Gastroesophageal sphincter (tissue), 4 donors: Measurements from ENCODE around the gene ANKS1B. TPM values are rescaled to one million over a fixed set of nuclear protein-coding genes. Genes with fewer than 3 reads are reported as not detected.

Experiments used
- ATAC-seq: fragments of 150-250 bp; one replicate; pipeline ENCODE4 v1.9.1; 2016; ENCODE audit warnings: mild to moderate bottlenecking, moderate library complexity
- H3K27ac ChIP-seq, 4 donors: fragments of 200-600 bp; sonication (generic) in 3 of 4; 1 replicate in 3 of 4; 2 replicates in 1 of 4; pipeline ENCODE4 v1.5.1; 2016 to 2019
- H3K27me3 ChIP-seq: fragments of 200-600 bp; sonication (generic); one replicate; pipeline ENCODE4 v1.5.1; 2019
- H3K36me3 ChIP-seq, 2 donors: fragments of 200-600 bp; sonication (generic); one replicate each; pipeline ENCODE4 v1.5.1; 2019; ENCODE audit warnings: control low read depth in 1 of 2
- H3K4me1 ChIP-seq, 3 donors: fragments of 200-600 bp; sonication (generic); 1 replicate in 2 of 3; 2 replicates in 1 of 3; pipeline ENCODE4 v1.5.1; 2016 to 2019; ENCODE audit warnings: control low read depth in 2 of 3
- H3K4me3 ChIP-seq, 2 donors: fragments of 200-600 bp; sonication (generic); one replicate each; pipeline ENCODE4 v1.5.1; 2019; ENCODE audit warnings: mild to moderate bottlenecking in 1 of 2, moderate library complexity in 1 of 2
- H3K9me3 ChIP-seq, 3 donors: fragments of 200-600 bp; sonication (generic); one replicate each; pipeline ENCODE4 v1.5.1; 2017 to 2019; ENCODE audit warnings: control low read depth in 2 of 3
- CTCF ChIP-seq, 4 experiments: fragments of 200-600 bp in 2 of 4; fragments of 450-650 bp in 2 of 4; sonication (generic) in 1 of 4; IDR thresholded peaks; one replicate each; pipeline ENCODE4 v1.5.1; 2017 to 2019; ENCODE audit warnings: antibody characterized with exemption in 4 of 4, mild to moderate bottlenecking in 2 of 4, moderate library complexity in 2 of 4
- EP300 ChIP-seq: sonication (generic); formaldehyde crosslinking; IDR thresholded peaks from one replicate; pipeline ENCODE4 v1.6.1; 2017; ENCODE audit warnings: antibody characterized with exemption, mild to moderate bottlenecking
- POLR2A ChIP-seq, 2 donors: fragments of 450-650 bp; IDR thresholded peaks; one replicate each; pipeline ENCODE4 v1.6.1; 2017; ENCODE audit warnings: antibody characterized with exemption in 2 of 2, mild to moderate bottlenecking in 2 of 2, moderate library complexity in 1 of 2
- POLR2AphosphoS5 ChIP-seq: sonication (generic); formaldehyde crosslinking; IDR thresholded peaks from one replicate; pipeline ENCODE4 v1.6.1; 2017; ENCODE audit warnings: antibody characterized with exemption
- WGBS, 2 donors: methylation state at CpG; one replicate each; pipeline ENCODE4 v1.1.5; 2018; ENCODE audit warnings: low coverage in 1 of 2; 5-methylcytosine and 5-hydroxymethylcytosine counted together
- total RNA-seq, 4 donors: library from RNA; depleted of rRNA; stranded (reverse); fragments of >200 nt; gene quantifications; one replicate each; pipeline ENCODE4 v1.1.0, GENCODE V29; 2016

The ANKS1B gene
- total RNA-seq, 4 donors from 2014 or later: 9.9 to 31.1 (median 21.4) TPM

DNA sequence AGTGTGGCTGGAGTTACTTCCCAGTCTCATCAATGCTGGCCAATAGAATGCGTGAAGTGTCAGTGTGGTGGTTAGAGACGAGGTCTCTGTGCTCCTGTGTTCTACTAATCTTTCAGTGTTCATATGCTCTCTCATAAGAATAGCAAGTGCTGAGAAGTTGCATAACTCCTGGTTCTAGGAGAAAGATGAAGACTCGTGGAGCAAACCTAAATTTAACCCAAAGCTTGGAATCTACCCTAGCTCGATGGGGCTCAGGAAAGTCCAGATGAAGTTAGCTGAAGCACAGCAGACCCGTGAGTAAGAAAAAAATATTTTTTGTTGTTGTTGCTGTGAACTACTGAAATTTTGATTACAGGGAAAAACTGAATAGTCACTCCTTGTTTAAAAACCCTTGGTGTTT lies 927.1 kb downstream of the ANKS1B start:
- ATAC-seq: no peak
- TF ChIP-seq POLR2AphosphoS5 (no peak), CTCF (IDR thresholded peaks at IDR 0.05) (no peak), EP300 (no peak), POLR2A (IDR thresholded peaks at IDR 0.05) (no peak)
- no peak overlapping the region for H3K27ac ChIP-seq
- no peaks in the 10 kb centered on the region for H3K4me1 ChIP-seq
- no peaks in the 10 kb centered on the region for H3K9me3 ChIP-seq
- H3K27me3 ChIP-seq: no peaks in the 10 kb centered on the region
- 77 to 96% methylated on average over 4 to 5 of the region's 5 CpGs for WGBS, 2 donors
- no peak overlapping the region for H3K4me3 ChIP-seq
- no peaks in the 10 kb centered on the region for H3K36me3 ChIP-seq

GRCh38 chr12:99056186-99056585 lies 928.5 kb downstream of the ANKS1B start:
- Histone ChIP-seq H3K4me3 (no peak overlapping the region), H3K27me3 (no peaks in the 10 kb centered on the region), H3K4me1 (no peaks in the 10 kb centered on the region), H3K9me3 (no peaks in the 10 kb centered on the region), H3K27ac (no peak overlapping the region), H3K36me3 (no peaks in the 10 kb centered on the region)
- TF ChIP-seq CTCF (IDR thresholded peaks at IDR 0.05): no peak
- TF ChIP-seq EP300: no peak
- no peak for TF ChIP-seq POLR2AphosphoS5
- TF ChIP-seq POLR2A (IDR thresholded peaks at IDR 0.05): no peak
- 91 to 100% methylated on average over 1 of the region's 1 CpG for WGBS, 2 donors
- no peak for ATAC-seq

- H3K27ac ChIP-seq: no peak overlapping the region
- H3K4me3 ChIP-seq: no peak overlapping the region
- 75 to 82% methylated on average over 3 of the region's 3 CpGs for WGBS, 2 donors
- no peak for ATAC-seq
- H3K36me3 ChIP-seq: no peaks in the 10 kb centered on the region
- H3K4me1 ChIP-seq: no peaks in the 10 kb centered on the region
- no peak for TF ChIP-seq POLR2A (IDR thresholded peaks at IDR 0.05)
- TF ChIP-seq EP300: no peak
- no peak for TF ChIP-seq POLR2AphosphoS5
- no peak for TF ChIP-seq CTCF (IDR thresholded peaks at IDR 0.05)
- H3K27me3 ChIP-seq: no peaks in the 10 kb centered on the region
- no peaks in the 10 kb centered on the region for H3K9me3 ChIP-seq
Measured at GRCh38 chr12:99055299-99055698, 929.4 kb downstream of the ANKS1B start.

DNA sequence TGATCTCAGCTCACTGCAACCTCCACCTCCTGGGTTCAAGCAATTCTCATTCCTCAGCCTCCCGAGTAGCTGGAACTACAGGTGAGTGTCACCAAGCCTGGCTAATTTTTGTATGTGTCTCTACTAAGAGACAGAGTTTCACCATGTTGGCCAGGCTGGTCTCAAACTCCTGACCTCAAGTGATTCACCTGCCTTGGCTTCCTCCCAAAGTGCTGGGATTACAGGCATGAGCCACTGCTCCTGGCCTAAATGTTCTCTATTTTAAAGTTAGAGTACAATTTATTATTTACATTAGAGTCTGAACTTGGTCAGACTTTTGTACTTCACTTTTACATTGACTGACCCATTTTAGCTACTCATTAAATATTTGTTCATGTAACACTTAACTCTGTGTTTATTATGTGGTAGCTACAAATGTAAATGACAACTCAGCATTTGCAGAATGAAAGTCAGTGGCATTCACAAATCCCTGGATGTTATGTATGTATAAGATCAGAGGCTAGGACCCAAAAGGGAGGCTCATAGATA lies 930.1 kb downstream of the ANKS1B start:
- no peaks in the 10 kb centered on the region for H3K27me3 ChIP-seq
- no peak overlapping the region for H3K27ac ChIP-seq
- no peaks in the 10 kb centered on the region for H3K36me3 ChIP-seq
- no peak for ATAC-seq
- WGBS, 2 donors: 100% methylated on average over 1 of the region's 1 CpG; no CpG with 5 or more reads in 1 of the 2 donors
- no peaks in the 10 kb centered on the region for H3K4me1 ChIP-seq
- TF ChIP-seq CTCF (IDR thresholded peaks at IDR 0.05) (no peak), POLR2AphosphoS5 (no peak), EP300 (no peak), POLR2A (IDR thresholded peaks at IDR 0.05) (no peak)
- H3K9me3 ChIP-seq: no peaks in the 10 kb centered on the region
- no peak overlapping the region for H3K4me3 ChIP-seq

DNA sequence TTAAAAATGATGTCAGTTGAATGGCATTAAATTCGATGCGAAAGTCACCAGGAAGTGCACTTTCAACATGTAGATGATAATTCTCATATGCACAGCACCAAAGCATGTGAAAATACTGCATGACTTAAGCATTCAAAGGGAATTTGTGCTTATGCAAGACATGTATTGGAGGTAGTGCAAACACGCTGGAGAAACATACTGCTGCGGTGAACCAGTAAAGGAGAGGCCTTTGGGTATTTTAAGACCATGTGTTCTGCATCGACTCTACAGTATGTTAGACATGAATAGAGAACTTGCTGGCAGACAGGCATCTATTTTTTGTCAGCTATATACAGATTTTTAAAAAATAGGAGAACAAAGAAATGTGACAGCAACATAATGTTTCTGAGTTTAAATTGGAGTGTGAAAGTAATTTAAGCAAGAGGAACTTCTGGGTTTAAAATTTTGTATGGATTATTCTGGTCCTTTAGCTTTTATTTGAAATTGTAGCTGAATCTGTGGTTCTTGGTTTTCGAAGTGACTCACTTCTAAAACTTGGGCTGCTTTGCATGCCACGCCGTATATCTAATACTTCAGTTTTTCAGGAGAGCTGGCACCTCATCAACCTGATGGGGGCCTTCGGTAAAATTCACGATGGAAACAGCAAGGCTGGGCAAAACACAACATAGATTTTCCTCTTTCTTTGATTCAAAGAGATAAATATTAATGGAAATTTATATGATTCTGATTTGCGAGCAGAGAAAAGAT lies 930.9 kb downstream of the ANKS1B start:
- Histone ChIP-seq H3K27ac (no peak overlapping the region), H3K27me3 (no peaks in the 10 kb centered on the region), H3K9me3 (no peaks in the 10 kb centered on the region), H3K36me3 (no peaks in the 10 kb centered on the region), H3K4me3 (no peak overlapping the region), H3K4me1 (no peaks in the 10 kb centered on the region)
- 88 to 90% methylated on average over 11 of the region's 11 CpGs for WGBS, 2 donors
- no peak for ATAC-seq
- TF ChIP-seq POLR2AphosphoS5 (no peak), POLR2A (IDR thresholded peaks at IDR 0.05) (no peak), EP300 (no peak), CTCF (IDR thresholded peaks at IDR 0.05) (no peak)
